ENCODE measurements around the gene KNCN. TPM values are rescaled to one million over a fixed set of nuclear protein-coding genes. Genes with fewer than 3 reads are reported as not detected.

KNCN gene
- polyA plus RNA-seq, 1 donor from 2014 or later: not detected

DNA sequence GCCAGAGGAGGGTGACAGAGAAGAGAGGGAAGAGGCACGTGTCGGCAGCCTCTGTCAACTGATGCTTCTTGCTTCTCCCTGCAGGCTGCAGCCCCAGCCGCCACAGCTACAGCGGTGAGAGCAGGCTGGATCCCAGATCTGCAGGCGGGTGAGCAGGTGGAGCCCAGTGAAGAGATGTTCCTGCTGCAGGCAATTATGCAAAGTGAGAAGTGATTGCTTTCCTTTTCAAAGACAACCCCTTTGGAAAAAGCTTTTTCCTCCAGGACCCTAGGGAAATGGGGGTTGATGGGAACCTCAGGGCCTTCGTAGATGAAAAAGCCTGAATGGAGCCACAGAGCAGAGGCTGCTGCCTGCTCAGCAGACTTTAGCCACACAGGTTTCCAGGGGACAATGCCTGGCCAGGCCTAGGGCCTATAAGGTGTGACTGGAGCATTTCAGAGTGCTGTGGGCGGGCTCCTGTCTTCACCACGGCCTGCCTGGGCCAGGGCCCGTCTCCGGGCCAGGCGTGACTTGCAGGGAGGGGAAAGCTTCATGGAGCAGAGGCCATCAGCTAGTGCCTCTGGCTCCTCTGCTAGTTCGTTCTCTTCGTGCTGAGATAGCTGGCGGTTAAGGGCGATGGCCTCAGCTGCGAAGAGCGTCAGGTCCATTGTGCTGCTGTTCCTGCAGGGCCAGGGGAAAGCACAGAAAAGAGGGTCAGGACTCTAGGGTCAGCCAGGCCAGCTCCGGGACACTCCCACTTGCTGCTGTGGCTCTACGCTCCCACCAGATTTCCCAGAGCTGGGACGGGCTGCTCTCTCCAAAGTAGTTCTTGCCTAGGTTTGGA is 6.9 kb upstream of the KNCN start:
- Histone ChIP-seq H3F3A (ENCODE audit: insufficient read depth, low read length, poor library complexity, severe bottlenecking) (no peaks in the 10 kb centered on the region), H3K9me3 (ENCODE audit: low read length) (no peaks in the 10 kb centered on the region), H4K20me1 (ENCODE audit: insufficient read depth) (no peaks in the 10 kb centered on the region), H3K4me3 (ENCODE audit: low read length) (peak overlapping the region; percentile 43), H3K36me3 (ENCODE audit: insufficient read depth, low read length) (no peaks in the 10 kb centered on the region), H3K27ac (ENCODE audit: low read length) (peak overlapping the region; percentile 94), H3K4me2 (ENCODE audit: low read length) (no peak overlapping the region), H2AFZ (ENCODE audit: low read depth, low read length) (peak overlapping the region; percentile 65), H3K79me2 (replicated peaks; ENCODE audit: insufficient read depth, low read length) (no peaks in the 10 kb centered on the region), H3K9ac (ENCODE audit: low read length) (peak overlapping the region; percentile 68), H3K9me2 (ENCODE audit: insufficient read depth, low read length) (no peaks in the 10 kb centered on the region), H3K27me3 (ENCODE audit: insufficient read depth, low read depth, low read length) (no peaks in the 10 kb centered on the region)
- peak; percentile 81 for TF ChIP-seq POLR2AphosphoS5 (IDR thresholded peaks at IDR 0.05)
- TF ChIP-seq MXI1 (conservative IDR thresholded peaks at IDR 0.05; ENCODE audit: poor library complexity, severe bottlenecking): peak; percentile 28
- TF ChIP-seq, protein P1, sequence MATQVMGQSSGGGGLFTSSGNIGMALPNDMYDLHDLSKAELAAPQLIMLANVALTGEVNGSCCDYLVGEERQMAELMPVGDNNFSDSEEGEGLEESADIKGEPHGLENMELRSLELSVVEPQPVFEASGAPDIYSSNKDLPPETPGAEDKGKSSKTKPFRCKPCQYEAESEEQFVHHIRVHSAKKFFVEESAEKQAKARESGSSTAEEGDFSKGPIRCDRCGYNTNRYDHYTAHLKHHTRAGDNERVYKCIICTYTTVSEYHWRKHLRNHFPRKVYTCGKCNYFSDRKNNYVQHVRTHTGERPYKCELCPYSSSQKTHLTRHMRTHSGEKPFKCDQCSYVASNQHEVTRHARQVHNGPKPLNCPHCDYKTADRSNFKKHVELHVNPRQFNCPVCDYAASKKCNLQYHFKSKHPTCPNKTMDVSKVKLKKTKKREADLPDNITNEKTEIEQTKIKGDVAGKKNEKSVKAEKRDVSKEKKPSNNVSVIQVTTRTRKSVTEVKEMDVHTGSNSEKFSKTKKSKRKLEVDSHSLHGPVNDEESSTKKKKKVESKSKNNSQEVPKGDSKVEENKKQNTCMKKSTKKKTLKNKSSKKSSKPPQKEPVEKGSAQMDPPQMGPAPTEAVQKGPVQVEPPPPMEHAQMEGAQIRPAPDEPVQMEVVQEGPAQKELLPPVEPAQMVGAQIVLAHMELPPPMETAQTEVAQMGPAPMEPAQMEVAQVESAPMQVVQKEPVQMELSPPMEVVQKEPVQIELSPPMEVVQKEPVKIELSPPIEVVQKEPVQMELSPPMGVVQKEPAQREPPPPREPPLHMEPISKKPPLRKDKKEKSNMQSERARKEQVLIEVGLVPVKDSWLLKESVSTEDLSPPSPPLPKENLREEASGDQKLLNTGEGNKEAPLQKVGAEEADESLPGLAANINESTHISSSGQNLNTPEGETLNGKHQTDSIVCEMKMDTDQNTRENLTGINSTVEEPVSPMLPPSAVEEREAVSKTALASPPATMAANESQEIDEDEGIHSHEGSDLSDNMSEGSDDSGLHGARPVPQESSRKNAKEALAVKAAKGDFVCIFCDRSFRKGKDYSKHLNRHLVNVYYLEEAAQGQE (IDR thresholded peaks at IDR 0.05; ENCODE audit: borderline replicate concordance): peak; percentile 95
- TF ChIP-seq EP300 (conservative IDR thresholded peaks at IDR 0.05; ENCODE audit: poor library complexity, severe bottlenecking): peak; percentile 75
- no peak for TF ChIP-seq EZH2 (IDR thresholded peaks at IDR 0.05; ENCODE audit: borderline replicate concordance, insufficient read depth, low read length, poor library complexity, severe bottlenecking)
- TF ChIP-seq SMC3 (conservative IDR thresholded peaks at IDR 0.05; ENCODE audit: poor library complexity): peak; percentile 60
- no peak for TF ChIP-seq TAF1 (IDR thresholded peaks at IDR 0.05; ENCODE audit: low read depth)
- TF ChIP-seq, protein P2, sequence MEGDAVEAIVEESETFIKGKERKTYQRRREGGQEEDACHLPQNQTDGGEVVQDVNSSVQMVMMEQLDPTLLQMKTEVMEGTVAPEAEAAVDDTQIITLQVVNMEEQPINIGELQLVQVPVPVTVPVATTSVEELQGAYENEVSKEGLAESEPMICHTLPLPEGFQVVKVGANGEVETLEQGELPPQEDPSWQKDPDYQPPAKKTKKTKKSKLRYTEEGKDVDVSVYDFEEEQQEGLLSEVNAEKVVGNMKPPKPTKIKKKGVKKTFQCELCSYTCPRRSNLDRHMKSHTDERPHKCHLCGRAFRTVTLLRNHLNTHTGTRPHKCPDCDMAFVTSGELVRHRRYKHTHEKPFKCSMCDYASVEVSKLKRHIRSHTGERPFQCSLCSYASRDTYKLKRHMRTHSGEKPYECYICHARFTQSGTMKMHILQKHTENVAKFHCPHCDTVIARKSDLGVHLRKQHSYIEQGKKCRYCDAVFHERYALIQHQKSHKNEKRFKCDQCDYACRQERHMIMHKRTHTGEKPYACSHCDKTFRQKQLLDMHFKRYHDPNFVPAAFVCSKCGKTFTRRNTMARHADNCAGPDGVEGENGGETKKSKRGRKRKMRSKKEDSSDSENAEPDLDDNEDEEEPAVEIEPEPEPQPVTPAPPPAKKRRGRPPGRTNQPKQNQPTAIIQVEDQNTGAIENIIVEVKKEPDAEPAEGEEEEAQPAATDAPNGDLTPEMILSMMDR (IDR thresholded peaks at IDR 0.05; ENCODE audit: poor library complexity, severe bottlenecking): no peak
- peak; percentile 49 for TF ChIP-seq RAD21 (conservative IDR thresholded peaks at IDR 0.05)

DNA sequence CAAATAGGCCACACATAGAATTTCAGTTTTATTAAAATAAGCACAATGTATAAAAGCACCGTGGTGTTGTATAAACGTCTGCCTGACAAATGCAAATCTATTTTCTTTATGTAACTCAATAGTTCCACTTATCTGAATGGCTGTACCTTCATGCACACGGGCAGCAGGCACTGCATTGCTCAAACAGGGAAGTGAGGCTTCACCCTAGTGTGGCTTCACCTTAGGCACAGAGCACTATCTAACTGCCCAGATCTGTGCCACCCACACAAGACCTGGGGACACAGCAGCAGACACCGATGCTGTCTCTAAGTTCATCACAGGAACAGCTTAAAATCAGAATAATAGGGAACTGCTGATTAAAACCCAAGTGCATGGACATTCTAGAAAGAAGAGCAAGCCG is 6.0 kb upstream of the KNCN start:
- no peak overlapping the region for H2AFZ ChIP-seq (ENCODE audit: low read depth, low read length)
- H3K9ac ChIP-seq (ENCODE audit: low read length): peak overlapping the region; percentile 68
- H3K4me3 ChIP-seq (ENCODE audit: low read length): peak overlapping the region; percentile 43
- H3K4me2 ChIP-seq (ENCODE audit: low read length): peak overlapping the region; percentile 2
- no peaks in the 10 kb centered on the region for H3K9me2 ChIP-seq (ENCODE audit: insufficient read depth, low read length)
- H3K79me2 ChIP-seq (replicated peaks; ENCODE audit: insufficient read depth, low read length): no peaks in the 10 kb centered on the region
- TF ChIP-seq POLR2AphosphoS5 (IDR thresholded peaks at IDR 0.05) (no peak), TAF1 (IDR thresholded peaks at IDR 0.05; ENCODE audit: low read depth) (no peak)
- no peaks in the 10 kb centered on the region for H3F3A ChIP-seq (ENCODE audit: insufficient read depth, low read length, poor library complexity, severe bottlenecking)
- no peaks in the 10 kb centered on the region for H3K27me3 ChIP-seq (ENCODE audit: insufficient read depth, low read depth, low read length)
- peak overlapping the region; percentile 94 for H3K27ac ChIP-seq (ENCODE audit: low read length)
- no peaks in the 10 kb centered on the region for H3K9me3 ChIP-seq (ENCODE audit: low read length)
- H3K36me3 ChIP-seq (ENCODE audit: insufficient read depth, low read length): no peaks in the 10 kb centered on the region
- no peaks in the 10 kb centered on the region for H4K20me1 ChIP-seq (ENCODE audit: insufficient read depth)
